Stimulated activated CD4-positive, alpha-beta T cell treated with anti-CD3 and anti-CD28 coated beads, TNF-alpha, amount 100 ng/mL, for 4 hours (primary cell): Measurements from ENCODE around the gene PDZD7.

ENCODE experiments used
- DNase-seq, 3 experiments: peaks; one replicate each; pipeline ENCODE4 v3.0.0-alpha.2; 2020; ENCODE audit warnings: low read depth in 3 of 3

The PDZD7 gene

DNA sequence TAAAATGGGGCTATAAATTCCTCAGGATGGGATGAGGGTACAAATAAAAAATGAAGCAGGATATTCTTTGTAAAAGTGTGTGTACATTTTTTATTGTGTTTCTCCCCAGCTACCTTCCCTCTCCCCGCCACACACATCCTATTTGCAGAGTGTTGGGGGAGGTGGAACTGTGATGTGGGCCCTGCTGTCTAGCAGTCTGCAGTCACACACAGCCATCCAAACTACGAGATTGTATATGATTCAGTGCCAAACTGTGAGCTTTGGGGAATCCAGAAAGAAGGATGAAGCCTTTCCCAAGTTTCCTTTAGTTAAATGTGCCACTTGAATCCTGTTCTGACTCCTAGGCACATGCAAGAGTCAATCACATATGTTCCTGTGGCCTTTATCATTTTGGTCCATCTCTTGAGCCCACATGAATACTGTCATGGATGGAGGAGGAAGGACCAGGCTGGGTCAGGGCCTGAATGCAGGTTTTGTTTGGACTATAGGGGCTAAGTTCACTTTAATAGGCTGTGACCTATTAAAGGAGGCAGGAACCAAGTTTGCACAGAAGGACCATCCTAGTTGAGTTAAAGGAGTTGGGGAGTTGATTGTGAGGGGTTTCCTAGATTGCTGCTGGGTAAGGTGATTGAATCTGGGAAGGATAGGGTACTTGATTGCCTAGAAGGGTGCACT, 62.7 kb downstream of the PDZD7 start:
- DNase-seq: no peak

DNA sequence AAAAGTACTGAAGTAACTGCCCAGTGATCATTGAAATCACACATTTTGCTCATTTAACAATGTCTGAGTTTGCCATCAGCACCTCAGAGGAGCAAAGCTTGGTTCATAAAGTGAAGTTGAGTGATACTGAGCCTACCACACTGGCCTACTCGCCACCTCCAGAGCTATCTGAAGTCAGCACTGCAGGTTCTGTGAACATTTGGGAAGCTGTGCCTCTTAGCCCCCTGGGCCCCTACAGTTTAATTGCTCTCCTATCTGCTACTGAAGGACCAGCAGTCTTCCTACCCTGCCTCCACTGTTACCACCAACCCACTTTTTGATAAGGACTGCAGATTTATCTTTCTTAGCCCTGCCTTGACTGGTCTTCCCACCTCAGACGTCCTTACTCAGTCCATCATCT, 63.6 kb downstream of the PDZD7 start:
- no peak for DNase-seq

DNA sequence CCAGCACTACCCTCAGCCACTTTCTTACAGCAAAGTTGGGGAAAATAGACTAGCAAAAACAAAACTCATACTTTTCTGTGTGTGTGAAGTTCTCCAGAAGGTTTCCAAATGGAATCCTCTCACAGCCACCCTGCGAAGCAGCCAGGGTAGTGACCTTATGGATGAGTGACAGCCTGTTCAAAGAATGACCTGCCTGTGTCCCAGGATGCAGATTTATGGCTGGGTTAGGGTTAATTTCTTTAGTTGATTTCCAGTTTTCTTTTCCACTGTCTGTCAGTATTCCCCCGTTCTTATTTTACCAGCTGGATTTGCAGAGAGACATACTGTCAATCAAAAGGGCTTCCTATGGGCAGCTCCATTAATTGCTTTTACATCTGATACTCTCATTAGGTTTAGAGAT, 64.0 kb downstream of the PDZD7 start:
- no peak for DNase-seq

DNA sequence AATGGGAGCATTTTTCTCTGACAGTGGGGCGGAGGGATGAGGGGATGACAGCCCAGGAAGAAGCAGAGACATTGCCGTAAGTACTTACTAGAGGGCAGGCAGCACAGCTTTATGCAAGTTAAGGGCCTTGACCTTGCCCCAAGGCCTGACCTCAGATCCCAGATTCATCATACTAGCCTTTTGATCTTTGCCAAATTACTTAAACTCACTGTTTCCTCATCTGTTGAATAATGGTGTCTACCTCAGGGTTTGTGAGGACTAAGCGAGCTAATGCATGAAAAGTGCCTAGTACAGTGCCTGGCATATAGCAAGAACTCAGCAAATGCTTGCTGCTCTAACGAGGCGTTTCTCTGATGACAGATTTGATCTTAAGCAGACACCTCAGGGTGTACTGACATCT, 65.1 kb downstream of the PDZD7 start:
- no peak for DNase-seq

DNA sequence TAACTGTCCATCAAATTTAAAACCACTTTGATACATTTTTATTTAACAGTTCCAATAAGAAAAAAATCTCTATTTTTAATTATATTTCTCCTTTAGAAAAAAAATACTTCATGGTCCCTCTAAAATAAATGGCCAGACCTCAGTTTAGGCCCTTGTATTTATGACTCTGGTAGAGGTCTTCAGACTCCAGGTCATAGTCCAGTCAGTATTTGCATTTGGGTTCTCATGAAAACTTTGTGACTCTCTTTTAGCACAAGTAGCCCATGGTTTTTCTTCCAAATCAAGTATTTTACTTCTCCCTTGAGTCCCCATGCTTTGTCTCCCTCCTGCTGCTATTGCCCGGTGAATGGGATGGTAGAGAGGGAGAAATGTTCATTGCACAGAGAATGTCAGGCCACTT, 67.1 kb downstream of the PDZD7 start:
- DNase-seq: no peak

DNA sequence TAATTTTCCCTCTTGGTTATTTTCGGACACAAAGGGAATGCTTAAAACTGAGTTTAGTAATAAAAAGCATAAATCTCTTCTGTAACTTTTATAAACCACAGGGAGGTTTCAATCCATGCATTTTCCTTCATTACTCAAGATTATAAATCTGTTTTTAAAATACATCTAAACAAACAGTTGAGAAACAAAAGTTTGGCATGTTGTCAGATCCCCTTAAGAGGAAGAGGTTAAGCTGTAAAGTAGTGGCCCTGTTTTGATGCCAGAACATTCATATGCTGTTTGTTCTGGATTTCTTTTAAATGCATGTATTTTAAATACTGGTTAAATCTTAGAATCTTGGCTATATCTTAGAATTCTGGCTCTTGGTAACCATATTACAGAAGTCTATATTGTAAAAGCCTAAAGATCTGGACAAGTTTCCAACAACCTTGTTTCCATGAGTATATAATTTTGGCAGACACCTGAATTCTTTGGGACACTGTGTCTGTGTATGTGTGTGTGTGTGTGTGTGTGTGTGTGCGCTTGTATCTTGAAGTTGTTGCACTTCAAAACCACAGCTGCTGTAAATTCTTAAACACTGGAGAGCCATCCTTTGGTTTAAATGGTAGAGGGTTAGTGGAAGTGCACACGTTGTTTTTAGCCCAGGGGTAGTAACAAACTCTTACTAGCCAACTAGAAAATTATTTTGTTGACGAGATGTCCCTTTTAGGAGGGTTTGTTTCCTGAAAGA, 68.4 kb downstream of the PDZD7 start:
- DNase-seq: no peak

DNA sequence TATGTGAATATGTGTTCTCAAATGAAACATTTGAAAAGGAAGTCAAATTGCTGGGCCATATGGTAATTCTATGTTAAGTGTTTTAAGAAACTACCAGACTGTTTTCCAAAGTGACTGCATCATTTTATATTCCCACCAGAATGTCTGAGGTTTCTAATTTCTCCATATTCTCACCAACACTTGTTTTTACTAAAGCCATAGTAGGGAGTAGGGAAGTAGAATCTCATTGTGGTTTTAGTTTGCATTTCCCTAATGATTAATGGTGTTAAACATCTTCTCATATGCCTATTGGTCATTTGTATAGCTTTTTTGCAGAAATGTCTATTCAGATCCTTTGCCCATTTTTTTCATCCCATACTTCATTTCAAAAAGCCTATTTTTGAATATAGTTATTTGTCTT, 70.7 kb downstream of the PDZD7 start:
- DNase-seq: no peak
